Natural killer cell (primary cell): ENCODE results near the gene CCDC91. TPM values are rescaled to one million over a fixed set of nuclear protein-coding genes. Genes with fewer than 3 reads are reported as not detected.

Experiments used
- ATAC-seq, 3 donors: fragments of 150-1000 bp in 2 of 3; fragments of 200-7000 bp in 1 of 3; cut with Tn5 transposase; 1 replicate in 1 of 3; 2 replicates in 2 of 3; pipeline ENCODE4 v1.10.0; 2021; ENCODE audit warnings: mild to moderate bottlenecking in 2 of 3, moderate library complexity in 2 of 3
- DNase-seq, 2 donors: peaks; one replicate each; pipeline versions ENCODE4 v3.0.0 to v3.0.0-alpha.2; 2013 to 2021; ENCODE audit warnings: mixed read lengths in 1 of 2
- H3K27ac ChIP-seq: one replicate; pipeline ENCODE4 v1.5.1; 2013; ENCODE audit warnings: mild to moderate bottlenecking, low read length
- H3K27me3 ChIP-seq: one replicate; pipeline ENCODE4 v1.6.1; 2013; ENCODE audit warnings: low read length; ENCODE audit not compliant: control insufficient read depth, insufficient read depth
- H3K36me3 ChIP-seq: one replicate; pipeline ENCODE4 v1.6.1; 2013; ENCODE audit warnings: low read length; ENCODE audit not compliant: control insufficient read depth, insufficient read depth
- H3K4me1 ChIP-seq: one replicate; pipeline ENCODE4 v1.6.1; 2013; ENCODE audit warnings: low read length; ENCODE audit not compliant: control insufficient read depth, insufficient read depth
- H3K4me3 ChIP-seq: one replicate; pipeline ENCODE4 v1.5.1; 2013; ENCODE audit warnings: low read length
- H3K9me3 ChIP-seq: one replicate; pipeline ENCODE4 v1.6.1; 2013; ENCODE audit warnings: low read length; ENCODE audit not compliant: control insufficient read depth, insufficient read depth
- H3K27ac Mint-ChIP-seq, 2 donors: one replicate each; pipeline ENCODE4 v1.8.0; 2022; ENCODE audit warnings: mild to moderate bottlenecking in 2 of 2, mixed read lengths in 2 of 2, moderate library complexity in 1 of 2
- H3K27me3 Mint-ChIP-seq, 2 donors: one replicate each; pipeline ENCODE4 v1.8.0; 2022; ENCODE audit warnings: low read depth in 2 of 2, mixed read lengths in 2 of 2
- H3K36me3 Mint-ChIP-seq: one replicate; pipeline ENCODE4 v1.8.0; 2022; ENCODE audit warnings: mixed read lengths
- H3K4me1 Mint-ChIP-seq, 2 donors: one replicate each; pipeline ENCODE4 v1.8.0; 2022; ENCODE audit warnings: mixed read lengths in 2 of 2
- H3K4me3 Mint-ChIP-seq: one replicate; pipeline ENCODE4 v1.8.0; 2022; ENCODE audit warnings: mild to moderate bottlenecking, moderate library complexity, mixed read lengths
- H3K9me3 Mint-ChIP-seq, 2 donors: one replicate each; pipeline ENCODE4 v1.8.0; 2022; ENCODE audit warnings: mixed read lengths in 2 of 2
- WGBS: methylation state at CpG from one replicate; pipeline ENCODE4 v1.1.7; 2013; ENCODE audit warnings: missing lambda C conversion rate; ENCODE audit not compliant: insufficient coverage; 5-methylcytosine and 5-hydroxymethylcytosine counted together
- intact Hi-C: fragments of 100-400 bp; cut with micrococcal nuclease; formaldehyde crosslinking; loops from one replicate; pipeline ENCODE4 v1.14.2; 2022
- total RNA-seq, 4 donors: library from RNA; stranded (reverse); fragments of 120-200 nt in 1 of 4; gene quantifications; one replicate each; pipeline versions ENCODE4 v1.2.3 to v1.2.4, GENCODE V29; 2013 to 2022
- TF ChIP-seq, protein P1 (sequence below): fragments of 200-600 bp; IDR thresholded peaks from one replicate; pipeline ENCODE4 v1.8.0; 2022; ENCODE audit warnings: antibody characterized with exemption

The CCDC91 gene
- total RNA-seq, 3 donors from 2014 or later (not counting 1 experiment from before 2014, with no cell fraction given) = 48.8 to 65.8 (median 60.2) TPM

DNA sequence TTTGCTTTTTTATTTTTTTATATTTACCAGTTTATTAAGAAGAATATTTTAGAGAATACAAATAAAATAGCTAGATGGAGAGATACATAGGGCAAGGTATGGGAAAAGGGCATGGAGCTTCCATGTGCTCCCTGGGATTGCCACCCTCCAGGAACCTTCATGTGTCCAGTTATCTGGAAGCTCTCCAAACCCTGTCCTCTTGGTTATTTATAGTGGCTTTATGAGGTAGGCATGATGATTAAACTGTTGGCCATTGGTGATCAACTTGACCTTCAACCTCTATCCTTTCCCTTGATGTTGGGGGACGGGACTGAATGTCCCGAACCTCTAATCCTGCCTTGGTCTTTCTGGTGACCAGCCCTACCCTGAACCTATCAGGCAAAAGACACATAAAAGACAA, 156.3 kb downstream of the CCDC91 start:
- H3K36me3 Mint-ChIP-seq = no peaks in the 10 kb centered on the region
- TF ChIP-seq, protein P1, sequence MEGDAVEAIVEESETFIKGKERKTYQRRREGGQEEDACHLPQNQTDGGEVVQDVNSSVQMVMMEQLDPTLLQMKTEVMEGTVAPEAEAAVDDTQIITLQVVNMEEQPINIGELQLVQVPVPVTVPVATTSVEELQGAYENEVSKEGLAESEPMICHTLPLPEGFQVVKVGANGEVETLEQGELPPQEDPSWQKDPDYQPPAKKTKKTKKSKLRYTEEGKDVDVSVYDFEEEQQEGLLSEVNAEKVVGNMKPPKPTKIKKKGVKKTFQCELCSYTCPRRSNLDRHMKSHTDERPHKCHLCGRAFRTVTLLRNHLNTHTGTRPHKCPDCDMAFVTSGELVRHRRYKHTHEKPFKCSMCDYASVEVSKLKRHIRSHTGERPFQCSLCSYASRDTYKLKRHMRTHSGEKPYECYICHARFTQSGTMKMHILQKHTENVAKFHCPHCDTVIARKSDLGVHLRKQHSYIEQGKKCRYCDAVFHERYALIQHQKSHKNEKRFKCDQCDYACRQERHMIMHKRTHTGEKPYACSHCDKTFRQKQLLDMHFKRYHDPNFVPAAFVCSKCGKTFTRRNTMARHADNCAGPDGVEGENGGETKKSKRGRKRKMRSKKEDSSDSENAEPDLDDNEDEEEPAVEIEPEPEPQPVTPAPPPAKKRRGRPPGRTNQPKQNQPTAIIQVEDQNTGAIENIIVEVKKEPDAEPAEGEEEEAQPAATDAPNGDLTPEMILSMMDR = no peak
- Histone ChIP-seq H3K36me3 (no peaks in the 10 kb centered on the region), H3K4me1 (no peaks in the 10 kb centered on the region), H3K27me3 (no peaks in the 10 kb centered on the region), H3K9me3 (no peaks in the 10 kb centered on the region), H3K27ac (no peak overlapping the region), H3K4me3 (no peak overlapping the region)
- peaks cover 10 to 18% of the 10 kb centered on the region in 2 donors for H3K4me1 Mint-ChIP-seq
- ATAC-seq (no peak), DNase-seq (no peak)
- intact Hi-C loops = no loop called here
- no peaks in the 10 kb centered on the region for H3K9me3 Mint-ChIP-seq
- H3K27me3 Mint-ChIP-seq = no peaks in the 10 kb centered on the region
- 100% methylated on average over 2 of the region's 2 CpGs for WGBS
- no peak overlapping the region for H3K27ac Mint-ChIP-seq
- no peak overlapping the region for H3K4me3 Mint-ChIP-seq

GRCh38 chr12:28349196-28349595, 158.9 kb downstream of the CCDC91 start:
- H3K27me3 Mint-ChIP-seq = no peaks in the 10 kb centered on the region
- intact Hi-C loops = no loop called here
- Histone ChIP-seq H3K9me3 (no peaks in the 10 kb centered on the region), H3K4me3 (no peak overlapping the region), H3K36me3 (no peaks in the 10 kb centered on the region), H3K27ac (no peak overlapping the region), H3K27me3 (no peaks in the 10 kb centered on the region), H3K4me1 (no peaks in the 10 kb centered on the region)
- peaks cover 9% of the 10 kb centered on the region for H3K36me3 Mint-ChIP-seq
- H3K27ac Mint-ChIP-seq = no peak overlapping the region
- TF ChIP-seq, protein P1 = no peak
- 100% methylated on average over 2 of the region's 2 CpGs for WGBS
- H3K9me3 Mint-ChIP-seq = no peaks in the 10 kb centered on the region
- ATAC-seq (no peak), DNase-seq (no peak)
- H3K4me3 Mint-ChIP-seq = no peak overlapping the region
- peaks cover 17 to 26% of the 10 kb centered on the region in 2 donors for H3K4me1 Mint-ChIP-seq

DNA sequence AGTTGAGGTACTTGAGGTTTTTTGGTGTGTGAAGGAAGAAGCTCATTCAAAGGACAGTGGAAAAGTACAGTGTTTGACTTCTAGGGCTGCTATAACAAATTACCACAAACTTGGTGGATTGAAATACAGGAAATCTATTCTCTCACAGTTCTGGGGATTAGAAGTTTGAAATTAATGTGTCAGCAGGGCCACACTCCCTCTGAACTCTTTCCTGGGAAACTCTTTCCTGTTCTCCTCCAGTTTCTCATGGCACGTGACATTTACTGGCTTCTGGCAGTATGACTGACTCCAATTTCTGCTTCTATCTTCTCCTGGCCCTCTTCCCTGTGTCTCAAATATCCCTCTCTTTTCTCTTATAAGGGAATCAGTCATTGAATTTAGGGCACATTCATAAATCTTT, 160.2 kb downstream of the CCDC91 start:
- intact Hi-C loops = no loop called here
- 100% methylated on average over 1 of the region's 1 CpG for WGBS
- Histone ChIP-seq H3K27me3 (no peaks in the 10 kb centered on the region), H3K27ac (no peak overlapping the region), H3K4me1 (no peaks in the 10 kb centered on the region), H3K9me3 (no peaks in the 10 kb centered on the region), H3K36me3 (no peaks in the 10 kb centered on the region), H3K4me3 (no peak overlapping the region)
- Mint-ChIP-seq H3K27ac (no peak overlapping the region), H3K9me3 (no peaks in the 10 kb centered on the region), H3K36me3 (peaks cover 9% of the 10 kb centered on the region), H3K27me3 (no peaks in the 10 kb centered on the region), H3K4me3 (no peak overlapping the region), H3K4me1 (peaks cover 22 to 26% of the 10 kb centered on the region in 2 donors)
- TF ChIP-seq, protein P1 = no peak
- ATAC-seq (no peak), DNase-seq (no peak)

DNA sequence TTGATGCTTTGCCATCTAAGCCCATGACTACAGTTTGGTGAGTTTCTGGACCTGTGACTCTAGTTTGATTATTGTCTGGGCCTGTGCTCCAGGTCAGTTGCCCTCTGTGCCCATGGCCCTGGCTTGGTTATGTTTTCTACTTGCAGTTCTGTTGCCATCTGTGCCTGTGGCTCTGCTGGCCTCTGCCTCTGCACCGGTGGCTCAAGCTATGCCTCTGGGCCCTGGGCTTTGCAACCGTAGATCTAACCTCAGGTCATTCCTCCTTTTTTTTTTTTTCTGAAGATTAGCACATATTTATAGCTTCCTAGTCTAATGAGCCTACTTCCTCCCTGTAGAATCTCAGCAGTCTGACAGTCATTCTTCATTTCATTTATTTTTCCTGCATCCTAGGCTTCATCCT, 161.2 kb downstream of the CCDC91 start:
- peaks cover 9% of the 10 kb centered on the region for H3K36me3 Mint-ChIP-seq

More for the DNA sequence above, 161.2 kb downstream of the CCDC91 start:
- Mint-ChIP-seq H3K9me3 (no peaks in the 10 kb centered on the region), H3K27ac (peak overlapping the region in 1 of 2 donors; percentile 10), H3K4me3 (no peak overlapping the region), H3K4me1 (peaks cover 26 to 30% of the 10 kb centered on the region in 2 donors), H3K27me3 (no peaks in the 10 kb centered on the region)
- Histone ChIP-seq H3K4me3 (no peak overlapping the region), H3K27ac (no peak overlapping the region), H3K4me1 (no peaks in the 10 kb centered on the region), H3K9me3 (no peaks in the 10 kb centered on the region), H3K27me3 (no peaks in the 10 kb centered on the region), H3K36me3 (no peaks in the 10 kb centered on the region)
- DNase-seq (no peak), ATAC-seq (no peak)
- TF ChIP-seq, protein P1 = no peak
- WGBS = 94% methylated on average over 2 of the region's 2 CpGs
- intact Hi-C loops = no loop called here
